ENCODE data around the gene USP10.

Gene USP10

DNA sequence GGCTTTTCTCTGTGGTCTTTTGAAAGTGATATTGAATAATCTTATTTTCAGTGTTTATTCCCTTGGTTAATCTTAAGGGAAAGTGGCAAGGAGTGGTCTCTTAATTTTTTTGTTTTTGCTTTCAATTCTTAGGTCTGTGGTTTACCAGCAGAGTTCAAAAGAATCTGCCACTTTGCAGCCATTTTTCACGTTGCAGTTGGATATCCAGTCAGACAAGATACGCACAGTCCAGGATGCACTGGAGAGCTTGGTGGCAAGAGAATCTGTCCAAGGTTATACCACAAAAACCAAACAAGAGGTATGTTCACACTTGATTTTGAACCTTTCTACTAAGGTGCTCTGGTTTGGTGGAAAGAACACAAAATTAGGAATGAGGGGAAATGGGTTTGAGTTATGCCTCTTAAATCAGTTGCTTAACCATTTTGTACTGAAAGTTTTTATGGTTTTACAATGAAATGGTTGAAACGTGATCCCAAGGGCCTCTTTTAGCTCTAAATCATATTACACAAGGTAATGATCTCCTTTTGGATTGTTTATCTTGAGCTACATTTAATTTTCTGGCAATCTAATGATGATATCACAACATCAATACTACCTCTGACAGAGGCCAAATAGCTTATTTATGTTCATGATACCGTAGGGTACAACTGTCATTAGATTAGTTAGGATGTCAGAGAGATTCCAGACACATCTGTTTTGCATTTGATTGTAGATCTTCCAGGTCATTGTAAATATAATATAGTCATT lies 68.4 kb downstream of the USP10 start:
- no peak for DNase-seq (ENCODE audit: low read depth in 2 of 2)
- no peak for TF ChIP-seq CTCF (IDR thresholded peaks at IDR 0.05; ENCODE audit: low read depth, low read length)
- H3K4me3 ChIP-seq (replicated peaks in 1 of 2; ENCODE audit: low read depth in 2 of 2, low read length in 2 of 2), result no peak overlapping the region

- DNase-seq (ENCODE audit: low read depth in 2 of 2), result no peak
- no peak for TF ChIP-seq CTCF (IDR thresholded peaks at IDR 0.05; ENCODE audit: low read depth, low read length)
- no peak overlapping the region for H3K4me3 ChIP-seq (replicated peaks in 1 of 2; ENCODE audit: low read depth in 2 of 2, low read length in 2 of 2)
These were observed 69.0 kb downstream of the USP10 start for GRCh38 chr16:84768808-84769197.

- DNase-seq (ENCODE audit: low read depth in 2 of 2), result no peak
- TF ChIP-seq CTCF (IDR thresholded peaks at IDR 0.05; ENCODE audit: low read depth, low read length), result no peak
- no peak overlapping the region for H3K4me3 ChIP-seq (replicated peaks in 1 of 2; ENCODE audit: low read depth in 2 of 2, low read length in 2 of 2)
These were observed 69.6 kb downstream of the USP10 start for GRCh38 chr16:84769416-84769815.

DNA sequence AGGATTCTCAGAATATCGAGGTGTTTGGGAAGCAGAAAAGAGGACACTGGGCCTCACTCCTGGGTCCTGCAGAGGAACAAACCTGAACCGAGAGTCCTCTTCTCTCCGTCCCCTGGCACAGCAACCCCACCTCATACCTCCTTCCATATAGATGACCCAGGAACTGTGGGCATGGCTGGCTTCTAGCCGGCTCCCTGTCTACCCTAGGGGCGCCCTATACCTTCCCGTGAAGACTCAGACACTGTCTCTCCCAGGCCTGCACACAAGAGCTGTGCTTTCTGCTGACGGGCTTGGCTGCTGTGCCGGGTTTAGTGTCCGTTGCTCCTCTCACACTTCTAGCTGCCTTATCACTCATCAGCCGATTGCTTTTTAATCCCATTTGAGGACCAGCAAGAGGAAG lies 73.5 kb downstream of the USP10 start:
- H3K4me3 ChIP-seq (replicated peaks in 1 of 2; ENCODE audit: low read depth in 2 of 2, low read length in 2 of 2), result no peak overlapping the region
- DNase-seq (ENCODE audit: low read depth in 2 of 2), result no peak
- TF ChIP-seq CTCF (IDR thresholded peaks at IDR 0.05; ENCODE audit: low read depth, low read length), result no peak

GRCh38 chr16:84774810-84775209 lies 75.0 kb downstream of the USP10 start:
- H3K4me3 ChIP-seq (replicated peaks in 1 of 2; ENCODE audit: low read depth in 2 of 2, low read length in 2 of 2), result no peak overlapping the region
- peak; percentile 88 to 96 for DNase-seq (ENCODE audit: low read depth in 2 of 2)
- no peak for TF ChIP-seq CTCF (IDR thresholded peaks at IDR 0.05; ENCODE audit: low read depth, low read length)

DNA sequence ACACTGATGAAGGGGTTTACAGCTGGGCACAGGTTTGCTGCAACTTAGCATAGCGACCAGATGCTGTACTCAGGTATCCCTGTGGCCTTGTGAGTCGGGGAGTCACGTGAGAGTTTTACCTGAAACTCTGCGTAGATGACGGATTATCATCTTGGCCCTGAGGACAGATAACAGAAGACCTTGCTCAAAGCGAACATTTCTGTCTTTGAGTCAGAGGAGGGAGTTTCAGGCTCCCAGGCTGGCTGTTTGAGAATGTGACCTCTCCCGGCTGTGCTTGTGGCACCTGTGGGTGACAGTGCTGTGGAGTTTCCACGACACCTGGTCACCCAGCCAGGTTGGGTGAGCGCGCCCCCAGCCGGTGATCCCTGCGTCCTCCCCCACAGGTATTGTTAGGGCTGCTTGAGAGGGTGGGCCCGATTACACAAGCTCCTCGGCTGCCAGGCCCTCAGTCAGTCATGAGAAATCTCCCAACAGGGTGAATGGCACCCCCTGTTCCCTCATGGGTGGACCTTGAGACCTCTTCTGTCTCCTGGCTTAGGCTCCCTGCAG lies 75.5 kb downstream of the USP10 start:
- no peak for TF ChIP-seq CTCF (IDR thresholded peaks at IDR 0.05; ENCODE audit: low read depth, low read length)
- no peak overlapping the region for H3K4me3 ChIP-seq (replicated peaks in 1 of 2; ENCODE audit: low read depth in 2 of 2, low read length in 2 of 2)
- no peak for DNase-seq (ENCODE audit: low read depth in 2 of 2)

All from cardiac fibroblast (primary cell).